ENCODE measurements around the gene BAZ2B.

GRCh38 chr2:159584796-159585195, 31.6 kb downstream of the BAZ2B start:
- TF ChIP-seq CTCF (CRISPR knock-in tag; IDR thresholded peaks at IDR 0.05) (no peak), ZNF382 (CRISPR knock-in tag; IDR thresholded peaks at IDR 0.05; ENCODE audit: borderline replicate concordance) (no peak), MAX (IDR thresholded peaks at IDR 0.05) (no peak), ZFX (CRISPR knock-in tag; IDR thresholded peaks at IDR 0.05; ENCODE audit: low read depth) (no peak), ZBTB40 (IDR thresholded peaks at IDR 0.05) (no peak), ZBTB40 (CRISPR knock-in tag; IDR thresholded peaks at IDR 0.05) (no peak), CEBPB (IDR thresholded peaks at IDR 0.05; ENCODE audit: borderline replicate concordance, low read depth, low read length) (no peak)
